Peyer's patch (tissue), 4 donors: ENCODE data around the gene FGGY.

Source experiments
- CTCF ChIP-seq, 6 experiments: fragments of 450-650 bp in 4 of 6; fragments of 200-600 bp in 2 of 6; sonication (generic) in 1 of 6; IDR thresholded peaks; one replicate each; pipeline ENCODE4 v1.5.1; 2017 to 2019; ENCODE audit warnings: antibody characterized with exemption in 6 of 6, mild to moderate bottlenecking in 3 of 6, moderate library complexity in 1 of 6
- POLR2A ChIP-seq, 2 donors: fragments of 450-650 bp; IDR thresholded peaks; one replicate each; pipeline ENCODE4 v1.5.1; 2017; ENCODE audit warnings: antibody characterized with exemption in 2 of 2, mild to moderate bottlenecking in 2 of 2, moderate library complexity in 2 of 2

DNA sequence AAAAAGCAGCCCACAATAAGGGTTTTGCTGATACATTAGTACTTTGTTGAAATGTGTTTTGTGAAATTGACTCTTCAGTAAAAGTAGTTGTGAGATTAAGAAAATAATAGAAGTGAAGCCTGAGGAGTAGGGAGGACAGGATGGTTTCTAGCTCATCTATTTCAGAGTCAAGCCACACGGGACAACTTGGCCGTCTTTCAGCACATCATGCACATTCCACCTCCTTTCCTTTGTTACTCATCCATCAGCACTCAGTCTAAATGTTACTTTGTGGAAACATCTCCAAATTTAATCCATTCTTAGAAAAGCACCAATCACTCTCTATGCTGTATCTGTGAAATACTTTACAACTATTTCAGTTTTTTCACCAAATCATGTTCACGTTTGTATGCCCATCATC, 223.3 kb downstream of the FGGY start:
- TF ChIP-seq CTCF (IDR thresholded peaks at IDR 0.05) (no peak), POLR2A (IDR thresholded peaks at IDR 0.05) (no peak)
